H1 (cell line): ENCODE data around the gene HLA-DMB. TPM values are rescaled to one million over a fixed set of nuclear protein-coding genes. Genes with fewer than 3 reads are reported as not detected.

Source experiments
- BCL11A ChIP-seq, 2 experiments: IDR thresholded peaks; one replicate each; pipeline ENCODE4 v1.6.1; 2011; ENCODE audit warnings: low read depth in 2 of 2, low read length in 2 of 2, mild to moderate bottlenecking in 2 of 2
- CHD7 ChIP-seq: fragments of 300-600 bp; sonication (generic); IDR thresholded peaks from 2 replicates; pipeline ENCODE4 v1.7.1; 2012; ENCODE audit warnings: low read length, moderate library complexity, mild to moderate bottlenecking, inconsistent platforms; ENCODE audit not compliant: insufficient replicate concordance
- HDAC6 ChIP-seq: IDR thresholded peaks from one replicate; pipeline ENCODE4 v1.7.1; 2012; ENCODE audit warnings: low read depth, mild to moderate bottlenecking, inconsistent platforms, low read length, moderate library complexity
- JUND ChIP-seq: IDR thresholded peaks from 2 replicates; pipeline ENCODE4 v1.6.1; 2011; ENCODE audit warnings: mild to moderate bottlenecking, improper control_type of control experiment, low read length
- KDM5A ChIP-seq: fragments of 200-600 bp; IDR thresholded peaks from 2 replicates; pipeline ENCODE4 v1.7.1; 2012; ENCODE audit warnings: mild to moderate bottlenecking, low read length, inconsistent platforms, mixed read lengths
- POLR2AphosphoS5 ChIP-seq: IDR thresholded peaks from 2 replicates; pipeline ENCODE4 v1.6.1; 2011; ENCODE audit warnings: low read depth, low read length
- SUZ12 ChIP-seq: fragments of 200-600 bp; sonication (generic); IDR thresholded peaks from 2 replicates; pipeline ENCODE4 v1.6.1; 2012; ENCODE audit warnings: mild to moderate bottlenecking, inconsistent platforms, low read length, moderate library complexity, mixed read lengths
- USF2 ChIP-seq: IDR thresholded peaks from 2 replicates; pipeline ENCODE4 v1.6.1; 2011; ENCODE audit warnings: low read length, improper control_type of control experiment
- polyA plus RNA-seq, 7 experiments: library from polyadenylated mRNA; depleted of rRNA in 3 of 7; stranded (reverse) in 5 of 7; unstranded in 2 of 7; fragments of >200 nt in 5 of 7; fragments of 200-250 nt in 2 of 7; gene quantifications; 1 replicate in 5 of 7; 2 replicates in 1 of 7; 4 replicates in 1 of 7; pipeline versions ENCODE4 v1.2.1 to v1.2.3, GENCODE V29; 2011 to 2013; ENCODE audit warnings: missing spikeins in 2 of 7, mixed read lengths in 2 of 7
- total RNA-seq: library from RNA; stranded (reverse); fragmentation: NEBNext Ultra II Directional; extraction: Animal tissue kit (Norgen Biotek cat#: 25700); gene quantifications from 2 replicates; pipeline ENCODE4 v1.2.1, GENCODE V29; 2021

HLA-DMB gene
- total and polyA plus RNA-seq, 2 of the 8 experiments (the other 6 are each of a cell fraction or from before 2014, with no cell fraction given) = 2.7 to 4.7 TPM

GRCh38 chr6:32947552-32948465, 7.0 kb upstream of the HLA-DMB start (continued):
- TF ChIP-seq POLR2AphosphoS5 (no peak), JUND (no peak), SUZ12 (no peak), USF2 (no peak; the same call in 1 of the 2 replicates), CHD7 (no peak), KDM5A (no peak), HDAC6 (no peak), BCL11A (IDR thresholded peaks at IDR 0.05; ENCODE audit: low read depth in 2 of 2, low read length in 2 of 2) (no peak)
